ENCODE data around the gene ANO7.

ANO7 gene

GRCh38 chr2:241218131-241219029, 29.9 kb downstream of the ANO7 start:
- TF ChIP-seq CTCF (IDR thresholded peaks at IDR 0.05; ENCODE audit: control insufficient read depth, extremely low read depth, insufficient read depth) = peak; percentile 42
- H3K4me3 ChIP-seq (ENCODE audit: low read depth, low read length) = peak overlapping the region; percentile 57
- DNase-seq (ENCODE audit: low read depth) = peak; percentile 4

DNA sequence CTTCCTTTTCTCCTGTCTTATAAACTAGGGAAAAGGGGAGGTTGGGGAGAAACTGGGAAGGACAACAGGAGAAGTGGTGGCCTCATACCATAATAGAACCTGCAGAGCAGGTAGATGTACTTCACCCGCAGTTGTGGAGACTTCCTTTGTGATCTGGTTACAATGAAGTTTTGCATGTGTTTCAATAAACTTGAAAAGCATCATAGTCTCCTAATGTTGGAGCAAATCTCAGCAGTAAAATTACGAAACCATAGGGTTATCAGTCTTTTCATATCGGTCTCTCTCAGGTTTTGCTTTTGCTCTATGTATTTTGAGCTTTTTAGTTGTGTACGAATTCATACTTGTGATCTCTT, 30.5 kb downstream of the ANO7 start:
- DNase-seq (ENCODE audit: low read depth) = no peak
- peak overlapping the region; percentile 57 for H3K4me3 ChIP-seq (ENCODE audit: low read depth, low read length)
- no peak for TF ChIP-seq CTCF (IDR thresholded peaks at IDR 0.05; ENCODE audit: control insufficient read depth, extremely low read depth, insufficient read depth)

GRCh38 chr2:241219856-241220356, 31.4 kb downstream of the ANO7 start:
- TF ChIP-seq CTCF (IDR thresholded peaks at IDR 0.05; ENCODE audit: control insufficient read depth, extremely low read depth, insufficient read depth) = no peak

DNA sequence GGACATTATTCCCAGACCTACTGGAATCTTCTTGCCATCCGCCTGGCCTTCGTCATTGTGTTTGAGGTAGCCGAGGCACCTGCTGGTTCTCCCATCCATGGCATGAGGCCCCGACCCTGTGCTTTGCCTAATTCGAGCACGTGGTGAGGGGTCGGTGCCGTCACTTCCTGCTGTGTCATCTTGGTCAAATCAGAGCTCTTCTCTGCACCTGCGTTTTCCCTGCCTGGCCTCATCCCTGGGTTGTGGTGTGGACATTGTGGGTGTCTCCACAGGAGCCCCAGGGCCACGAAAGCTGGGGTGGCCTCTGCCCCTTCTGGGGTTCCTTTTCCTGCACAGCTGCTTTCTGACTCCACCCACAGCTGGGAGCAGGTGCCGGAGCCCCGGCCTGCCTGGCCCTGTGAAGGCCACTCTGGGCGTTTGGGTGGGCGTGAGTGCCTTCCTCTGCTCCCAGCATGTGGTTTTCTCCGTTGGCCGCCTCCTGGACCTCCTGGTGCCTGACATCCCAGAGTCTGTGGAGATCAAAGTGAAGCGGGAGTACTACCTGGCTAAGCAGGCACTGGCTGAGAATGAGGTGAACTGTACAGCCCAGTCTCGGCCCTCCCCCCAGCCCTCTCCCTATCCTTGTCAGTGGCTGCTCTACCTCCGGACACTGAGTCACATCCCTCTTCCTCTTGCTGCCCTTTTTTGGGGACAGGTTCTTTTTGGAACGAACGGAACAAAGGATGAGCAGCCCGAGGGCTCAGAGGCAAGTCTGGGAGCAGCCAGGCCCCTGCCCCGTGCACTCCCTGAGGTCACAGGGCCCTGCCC, 34.9 kb downstream of the ANO7 start:
- TF ChIP-seq CTCF (IDR thresholded peaks at IDR 0.05; ENCODE audit: control insufficient read depth, extremely low read depth, insufficient read depth) = no peak
- no peak for DNase-seq (ENCODE audit: low read depth)
- no peak overlapping the region for H3K4me3 ChIP-seq (ENCODE audit: low read depth, low read length)

More at GRCh38 chr2:241219856-241220356, 31.4 kb downstream of the ANO7 start:
- H3K4me3 ChIP-seq (ENCODE audit: low read depth, low read length) = no peak overlapping the region
- DNase-seq (ENCODE audit: low read depth) = no peak

DNA sequence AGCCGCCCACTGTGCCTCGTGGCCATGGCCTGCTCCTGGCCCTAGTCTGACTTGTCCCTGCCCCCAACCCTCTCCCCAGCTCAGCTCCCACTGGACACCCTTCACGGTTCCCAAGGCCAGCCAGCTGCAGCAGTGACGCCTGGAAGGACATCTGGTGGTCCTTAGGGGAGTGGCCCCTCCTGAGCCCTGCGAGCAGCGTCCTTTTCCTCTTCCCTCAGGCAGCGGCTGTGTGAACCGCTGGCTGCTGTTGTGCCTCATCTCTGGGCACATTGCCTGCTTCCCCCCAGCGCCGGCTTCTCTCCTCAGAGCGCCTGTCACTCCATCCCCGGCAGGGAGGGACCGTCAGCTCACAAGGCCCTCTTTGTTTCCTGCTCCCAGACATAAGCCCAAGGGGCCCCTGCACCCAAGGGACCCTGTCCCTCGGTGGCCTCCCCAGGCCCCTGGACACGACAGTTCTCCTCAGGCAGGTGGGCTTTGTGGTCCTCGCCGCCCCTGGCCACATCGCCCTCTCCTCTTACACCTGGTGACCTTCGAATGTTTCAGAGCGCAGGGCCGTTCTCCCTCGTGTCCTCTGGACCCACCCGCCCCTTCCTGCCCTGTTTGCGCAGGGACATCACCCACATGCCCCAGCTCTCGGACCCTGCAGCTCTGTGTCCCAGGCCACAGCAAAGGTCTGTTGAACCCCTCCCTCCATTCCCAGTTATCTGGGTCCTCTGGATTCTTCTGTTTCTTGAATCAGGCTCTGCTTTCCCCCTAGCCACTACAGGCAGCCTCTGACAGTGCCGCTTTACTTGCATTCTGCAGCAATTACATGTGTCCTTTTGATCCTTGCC, 35.8 kb downstream of the ANO7 start:
- no peak for DNase-seq (ENCODE audit: low read depth)
- TF ChIP-seq CTCF (IDR thresholded peaks at IDR 0.05; ENCODE audit: control insufficient read depth, extremely low read depth, insufficient read depth) = no peak
- no peak overlapping the region for H3K4me3 ChIP-seq (ENCODE audit: low read depth, low read length)

- no peak for DNase-seq (ENCODE audit: low read depth)
- no peak for TF ChIP-seq CTCF (IDR thresholded peaks at IDR 0.05; ENCODE audit: control insufficient read depth, extremely low read depth, insufficient read depth)
- H3K4me3 ChIP-seq (ENCODE audit: low read depth, low read length) = no peak overlapping the region
These were observed 36.5 kb downstream of the ANO7 start for GRCh38 chr2:241224851-241225438.
